Skeletal muscle tissue (tissue), 5 donors: Measurements from ENCODE around the gene EFCAB12. TPM values are rescaled to one million over a fixed set of nuclear protein-coding genes. Genes with fewer than 3 reads are reported as not detected.

Source experiments
- H3K27ac ChIP-seq: one replicate; pipeline ENCODE4 v1.7.0; 2013; ENCODE audit warnings: mild to moderate bottlenecking, low read depth, low read length, inconsistent platforms
- H3K27me3 ChIP-seq, 3 donors: one replicate each; pipeline ENCODE4 v1.7.0; 2013; ENCODE audit warnings: low read length in 3 of 3; ENCODE audit not compliant: control insufficient read depth in 3 of 3, insufficient read depth in 3 of 3
- H3K36me3 ChIP-seq, 3 donors: one replicate each; pipeline ENCODE4 v1.7.0; 2013; ENCODE audit warnings: low read length in 3 of 3; ENCODE audit not compliant: control insufficient read depth in 3 of 3, insufficient read depth in 3 of 3
- H3K4me1 ChIP-seq, 3 donors: one replicate each; pipeline ENCODE4 v1.7.0; 2013; ENCODE audit warnings: low read length in 3 of 3, mild to moderate bottlenecking in 3 of 3; ENCODE audit not compliant: control insufficient read depth in 3 of 3, insufficient read depth in 3 of 3
- H3K4me3 ChIP-seq, 3 donors: one replicate each; pipeline ENCODE4 v1.7.0; 2013; ENCODE audit warnings: low read length in 3 of 3
- H3K9ac ChIP-seq, 3 donors: one replicate each; pipeline ENCODE4 v1.7.0; 2013; ENCODE audit warnings: low read length in 3 of 3, mild to moderate bottlenecking in 3 of 3, moderate library complexity in 2 of 3, low read depth in 1 of 3
- H3K9me3 ChIP-seq, 3 donors: one replicate each; pipeline ENCODE4 v1.7.0; 2013; ENCODE audit warnings: low read length in 3 of 3; ENCODE audit not compliant: control insufficient read depth in 3 of 3
- small RNA-seq: library from RNA; depleted of rRNA; stranded (forward); fragments of <200 nt; gene quantifications from one replicate; pipeline ENCODE3, GENCODE V24; 2014
- total RNA-seq: library from RNA; depleted of rRNA; stranded (reverse); fragments of >200 nt; gene quantifications from one replicate; pipeline ENCODE4 v1.2.3, GENCODE V29; 2014
- donor health status: Osteomylitis.

EFCAB12 gene
- total RNA-seq, 1 donor from 2014 or later, result not detected

DNA sequence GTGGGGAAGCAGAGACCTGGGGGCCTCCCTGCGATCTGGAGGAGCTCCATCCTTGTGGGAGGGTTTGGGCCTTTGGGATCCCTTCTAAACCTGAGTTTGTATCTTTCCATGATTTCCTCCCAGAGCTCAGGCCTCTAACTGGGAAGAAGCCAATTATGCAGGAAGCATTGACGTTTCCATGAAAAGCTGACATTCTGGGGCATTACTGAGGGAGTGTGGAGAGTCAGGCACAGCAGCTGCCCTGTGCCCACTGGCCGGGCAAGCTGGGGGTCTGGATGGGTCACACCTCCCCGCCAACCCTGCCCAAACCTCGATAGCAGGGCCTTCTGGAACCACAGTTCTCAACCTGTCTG lies 74.9 kb downstream of the EFCAB12 start:
- peaks cover 0 to 11% (median 0%) of the 10 kb centered on the region in 3 donors for H3K4me1 ChIP-seq
- no peaks in the 10 kb centered on the region for H3K36me3 ChIP-seq
- H3K4me3 ChIP-seq, result no peak overlapping the region
- H3K27ac ChIP-seq, result peak overlapping the region; percentile 7
- H3K9me3 ChIP-seq, result no peaks in the 10 kb centered on the region
- H3K27me3 ChIP-seq, result no peaks in the 10 kb centered on the region
- no peak overlapping the region for H3K9ac ChIP-seq

DNA sequence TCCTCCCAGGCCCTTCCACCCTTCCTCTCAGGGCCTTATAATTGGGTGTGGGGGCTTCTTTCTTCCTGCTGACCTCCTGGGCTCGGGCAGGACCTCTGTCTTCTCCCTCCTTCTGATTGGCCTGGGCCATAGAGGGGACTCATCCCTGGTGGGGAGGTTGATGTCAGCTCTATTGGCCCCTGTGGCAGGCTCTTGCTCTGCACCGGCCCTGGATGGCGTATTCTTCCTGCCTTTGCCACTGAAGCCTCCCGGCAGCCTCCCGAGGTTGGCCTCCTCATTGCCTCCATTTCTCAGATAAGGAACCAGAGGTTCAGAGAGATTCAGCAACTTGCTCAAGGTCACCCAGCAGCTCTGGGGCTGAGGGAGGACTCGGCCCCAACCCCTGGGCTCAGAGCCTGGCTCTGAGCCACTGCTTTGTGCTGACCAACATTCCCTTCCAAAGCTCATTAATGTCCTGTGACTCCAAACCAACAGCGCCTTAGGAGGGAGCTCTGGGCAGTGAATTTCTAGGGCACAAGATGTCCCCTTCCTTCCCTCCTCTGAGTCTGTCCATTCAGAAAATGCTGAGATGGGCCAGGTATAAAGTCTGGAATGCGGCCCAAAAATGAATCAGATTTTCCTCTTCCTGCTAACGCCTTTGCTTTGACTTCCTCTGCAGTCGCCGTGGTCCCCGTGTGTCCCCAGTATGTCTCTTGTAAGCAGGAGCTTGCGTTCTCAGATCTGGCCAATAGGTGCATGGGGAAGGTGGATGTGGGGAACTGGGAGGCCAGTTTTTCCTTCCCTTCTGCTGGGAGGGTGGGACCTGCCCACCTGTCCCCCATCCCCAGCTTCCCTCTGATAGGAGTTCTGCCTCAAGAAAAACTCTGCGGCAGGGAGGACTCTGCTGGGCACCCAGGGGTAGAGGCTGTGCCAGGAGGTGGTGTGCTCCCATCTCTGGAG lies 75.5 kb downstream of the EFCAB12 start:
- H3K4me3 ChIP-seq, result no peak overlapping the region
- H3K27me3 ChIP-seq, result no peaks in the 10 kb centered on the region
- H3K9me3 ChIP-seq, result no peaks in the 10 kb centered on the region
- H3K27ac ChIP-seq, result peak overlapping the region; percentile 19
- H3K9ac ChIP-seq, result no peak overlapping the region
- H3K4me1 ChIP-seq, result peaks cover 0 to 7% (median 0%) of the 10 kb centered on the region in 3 donors
- no peaks in the 10 kb centered on the region for H3K36me3 ChIP-seq

DNA sequence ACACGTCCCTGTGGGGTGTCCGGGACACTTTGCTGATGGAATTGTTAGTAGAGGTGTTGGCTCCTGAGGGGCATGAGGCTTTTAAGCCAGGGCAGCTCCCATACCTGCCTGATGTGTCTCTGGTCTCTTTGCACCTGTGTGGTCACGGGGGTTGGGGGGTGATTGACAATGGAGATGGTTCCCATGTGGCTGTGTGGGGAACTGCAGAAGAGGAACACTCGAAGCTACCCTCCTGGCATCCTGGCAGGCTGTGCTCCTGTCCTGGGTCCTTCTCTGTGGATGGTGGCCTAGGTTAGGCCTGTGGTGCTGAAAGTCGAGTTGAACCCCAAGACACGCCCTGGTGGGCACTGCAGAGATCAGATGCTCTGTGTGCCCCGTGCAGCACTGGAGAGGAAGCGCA lies 76.4 kb downstream of the EFCAB12 start:
- H3K9ac ChIP-seq, result no peak overlapping the region
- no peak overlapping the region for H3K27ac ChIP-seq
- H3K9me3 ChIP-seq, result no peaks in the 10 kb centered on the region
- H3K4me3 ChIP-seq, result no peak overlapping the region
- H3K4me1 ChIP-seq, result peaks cover 0 to 12% (median 0%) of the 10 kb centered on the region in 3 donors
- H3K27me3 ChIP-seq, result no peaks in the 10 kb centered on the region
- H3K36me3 ChIP-seq, result no peaks in the 10 kb centered on the region

Small RNAs within 50 kb of the gene (small RNA-seq; reads per million reads assigned to genes)
- gene SNORA7B, result 1.8 reads per million, percentile 84 among the genes with 10 or more reads in this experiment

Other genes with a start within 250 kb of the EFCAB12 start
- gene CNBP, start 244.7 kb downstream of the EFCAB12 start, total RNA-seq, result 228 TPM
- gene COPG1, start 179.0 kb downstream of the EFCAB12 start, total RNA-seq, result 120 TPM
- 17.2 TPM for gene HMCES, start 149.8 kb downstream of the EFCAB12 start, total RNA-seq
- gene MBD4, start 11.3 kb upstream of the EFCAB12 start, total RNA-seq, result 7.8 TPM
- 42.3 TPM for gene IFT122, start 11.6 kb upstream of the EFCAB12 start, total RNA-seq
- gene RHO, start 100.0 kb upstream of the EFCAB12 start, total RNA-seq, result not detected
- not detected for gene H1-8, start 114.5 kb upstream of the EFCAB12 start, total RNA-seq
- gene PLXND1, start 178.0 kb upstream of the EFCAB12 start, total RNA-seq, result 92.4 TPM